ENCODE results near the gene SPG7. TPM values are rescaled to one million over a fixed set of nuclear protein-coding genes. Genes with fewer than 3 reads are reported as not detected.

Gene SPG7
- total and polyA plus RNA-seq, 2 donors (not counting 1 experiment from before 2014, with no cell fraction given): 35.1 to 107 TPM

GRCh38 chr16:89534252-89534756 lies 26.1 kb downstream of the SPG7 start:
- TF ChIP-seq CTCF (conservative IDR thresholded peaks at IDR 0.05 in 1 of 2, IDR thresholded peaks at IDR 0.05 in 1 of 2; ENCODE audit: low read depth in 1 of 2, low read length in 2 of 2) (no peak), EZH2 (IDR thresholded peaks at IDR 0.05; ENCODE audit: low read length, missing control alignments) (no peak)
- Histone ChIP-seq H3K4me1 (ENCODE audit: control insufficient read depth, extremely low read depth, insufficient read depth, low read length) (no peaks in the 10 kb centered on the region), H3K4me3 (replicated peaks in 1 of 4; ENCODE audit: control extremely low read depth in 1 of 4, insufficient read depth in 1 of 4, low read depth in 3 of 4, low read length in 4 of 4) (no peak overlapping the region), H3K27ac (ENCODE audit: insufficient read depth, low read length) (no peak overlapping the region), H3K36me3 (ENCODE audit: control insufficient read depth, insufficient read depth, low read length) (peaks cover 40% of the 10 kb centered on the region), H3K4me2 (ENCODE audit: extremely low read depth, insufficient read depth, low read length) (no peak overlapping the region), H3K27me3 (ENCODE audit: control insufficient read depth, insufficient read depth, low read length) (no peaks in the 10 kb centered on the region), H3K79me2 (ENCODE audit: control insufficient read depth, insufficient read depth, low read length) (peaks cover 4% of the 10 kb centered on the region), H4K20me1 (ENCODE audit: control insufficient read depth, extremely low read depth, insufficient read depth, low read length) (no peaks in the 10 kb centered on the region), H2AFZ (ENCODE audit: low read length) (no peak overlapping the region), H3K9ac (ENCODE audit: insufficient read depth, low read length) (no peak overlapping the region), H3K9me3 (ENCODE audit: control insufficient read depth, insufficient read depth, low read depth, low read length) (no peaks in the 10 kb centered on the region)
- DNase-seq (ENCODE audit: low read depth in 2 of 2): peak in 1 of 2 donors; percentile 54

GRCh38 chr16:89536371-89536770 lies 28.2 kb downstream of the SPG7 start:
- H3K27ac ChIP-seq (ENCODE audit: insufficient read depth, low read length): no peak overlapping the region
- H3K79me2 ChIP-seq (ENCODE audit: control insufficient read depth, insufficient read depth, low read length): peaks cover 4% of the 10 kb centered on the region
- H4K20me1 ChIP-seq (ENCODE audit: control insufficient read depth, extremely low read depth, insufficient read depth, low read length): no peaks in the 10 kb centered on the region
- TF ChIP-seq EZH2 (IDR thresholded peaks at IDR 0.05; ENCODE audit: low read length, missing control alignments) (no peak), CTCF (conservative IDR thresholded peaks at IDR 0.05 in 1 of 2, IDR thresholded peaks at IDR 0.05 in 1 of 2; ENCODE audit: low read depth in 1 of 2, low read length in 2 of 2) (no peak)
- H3K4me1 ChIP-seq (ENCODE audit: control insufficient read depth, extremely low read depth, insufficient read depth, low read length): no peaks in the 10 kb centered on the region
- DNase-seq (ENCODE audit: low read depth in 2 of 2): no peak
- H3K4me3 ChIP-seq (replicated peaks in 1 of 4; ENCODE audit: control extremely low read depth in 1 of 4, insufficient read depth in 1 of 4, low read depth in 3 of 4, low read length in 4 of 4): no peak overlapping the region
- H3K27me3 ChIP-seq (ENCODE audit: control insufficient read depth, insufficient read depth, low read length): no peaks in the 10 kb centered on the region
- H3K9ac ChIP-seq (ENCODE audit: insufficient read depth, low read length): no peak overlapping the region
- no peaks in the 10 kb centered on the region for H3K9me3 ChIP-seq (ENCODE audit: control insufficient read depth, insufficient read depth, low read depth, low read length)
- no peak overlapping the region for H3K4me2 ChIP-seq (ENCODE audit: extremely low read depth, insufficient read depth, low read length)
- peaks cover 30% of the 10 kb centered on the region for H3K36me3 ChIP-seq (ENCODE audit: control insufficient read depth, insufficient read depth, low read length)
- no peak overlapping the region for H2AFZ ChIP-seq (ENCODE audit: low read length)

GRCh38 chr16:89536886-89537548 lies 28.8 kb downstream of the SPG7 start:
- TF ChIP-seq CTCF (conservative IDR thresholded peaks at IDR 0.05 in 1 of 2, IDR thresholded peaks at IDR 0.05 in 1 of 2; ENCODE audit: low read depth in 1 of 2, low read length in 2 of 2) (no peak), EZH2 (IDR thresholded peaks at IDR 0.05; ENCODE audit: low read length, missing control alignments) (no peak)
- Histone ChIP-seq H3K9me3 (ENCODE audit: control insufficient read depth, insufficient read depth, low read depth, low read length) (no peaks in the 10 kb centered on the region), H3K27me3 (ENCODE audit: control insufficient read depth, insufficient read depth, low read length) (no peaks in the 10 kb centered on the region), H4K20me1 (ENCODE audit: control insufficient read depth, extremely low read depth, insufficient read depth, low read length) (no peaks in the 10 kb centered on the region), H3K4me1 (ENCODE audit: control insufficient read depth, extremely low read depth, insufficient read depth, low read length) (no peaks in the 10 kb centered on the region), H3K4me2 (ENCODE audit: extremely low read depth, insufficient read depth, low read length) (no peak overlapping the region), H3K36me3 (ENCODE audit: control insufficient read depth, insufficient read depth, low read length) (peaks cover 29% of the 10 kb centered on the region), H3K27ac (ENCODE audit: insufficient read depth, low read length) (no peak overlapping the region), H2AFZ (ENCODE audit: low read length) (no peak overlapping the region), H3K79me2 (ENCODE audit: control insufficient read depth, insufficient read depth, low read length) (peaks cover 4% of the 10 kb centered on the region), H3K9ac (ENCODE audit: insufficient read depth, low read length) (no peak overlapping the region), H3K4me3 (replicated peaks in 1 of 4; ENCODE audit: control extremely low read depth in 1 of 4, insufficient read depth in 1 of 4, low read depth in 3 of 4, low read length in 4 of 4) (no peak overlapping the region)
- peak in 1 of 2 donors; percentile 19 for DNase-seq (ENCODE audit: low read depth in 2 of 2)
